ENCODE results near the gene VAMP1.

GRCh38 chr12:6462234-6462995 is 8.1 kb downstream of the VAMP1 start:
- no peak for TF ChIP-seq CTCF (IDR thresholded peaks at IDR 0.05)
- no peak for TF ChIP-seq POLR2A (IDR thresholded peaks at IDR 0.05)

Measured in transverse colon (tissue), 3 donors.